HG03025 (cell line): ENCODE measurements around the gene TBL3.
A peak's percentile ranks its signal among the peaks of the same experiment; 100 is the strongest.

Experiments used
- ATAC-seq: cut with Tn5 transposase; IDR thresholded peaks from one replicate; pipeline ENCODE4 v1.9.1; 2021; ENCODE audit warnings: mild to moderate bottlenecking, moderate library complexity; ENCODE audit not compliant: unreplicated experiment, low FRiP score

The TBL3 gene

GRCh38 chr16:1980770-1981087, 8.9 kb downstream of the TBL3 start:
- no peak for ATAC-seq

- ATAC-seq, result no peak
These were observed 9.6 kb downstream of the TBL3 start, which contains the start of gene NOXO1 for GRCh38 chr16:1981398-1981836. NOXO1 (minus strand) TSS chr16:1981469; CDS start chr16:1981179, 290 bp downstream.

- ATAC-seq, result no peak
These were observed 10.2 kb downstream of the TBL3 start for GRCh38 chr16:1982013-1982433.

- ATAC-seq, result no peak
These were observed 11.2 kb downstream of the TBL3 start for GRCh38 chr16:1982991-1983543.

GRCh38 chr16:1983544-1984346, 11.9 kb downstream of the TBL3 start, which contains the start of gene GFER:
GFER (plus strand) TSS chr16:1984193; CDS start chr16:1984219, 26 bp downstream.
- peak; percentile 72 for ATAC-seq

GRCh38 chr16:1984347-1985225, 12.7 kb downstream of the TBL3 start:
- ATAC-seq, result peak; percentile 6

- no peak for ATAC-seq
These were observed 13.8 kb downstream of the TBL3 start for GRCh38 chr16:1985466-1986150.

GRCh38 chr16:1987198-1987597, 15.3 kb downstream of the TBL3 start:
- ATAC-seq, result no peak

GRCh38 chr16:1989209-1990100, 17.6 kb downstream of the TBL3 start, which contains the start of gene SYNGR3:
SYNGR3 (plus strand) TSS chr16:1989970; CDS start chr16:1990103, 133 bp downstream.
- ATAC-seq, result no peak

- no peak for ATAC-seq
These were observed 18.2 kb downstream of the TBL3 start for GRCh38 chr16:1990101-1990350.

GRCh38 chr16:1990351-1991134, 18.7 kb downstream of the TBL3 start:
- ATAC-seq, result no peak

GRCh38 chr16:1991135-1991551, 19.3 kb downstream of the TBL3 start:
- ATAC-seq, result no peak

GRCh38 chr16:1991588-1991947, 19.7 kb downstream of the TBL3 start:
- ATAC-seq, result no peak

- peak; percentile 42 for ATAC-seq
These were observed 20.3 kb downstream of the TBL3 start for GRCh38 chr16:1991948-1992703.

- no peak for ATAC-seq
These were observed 21.0 kb downstream of the TBL3 start for GRCh38 chr16:1992704-1993317.

GRCh38 chr16:1993731-1994131, 21.9 kb downstream of the TBL3 start:
- no peak for ATAC-seq

GRCh38 chr16:1997494-1998359, 25.9 kb downstream of the TBL3 start:
- ATAC-seq, result no peak
